H54 (cell line): ENCODE results near the gene ITGB2.

ENCODE experiments used
- DNase-seq: peaks from one replicate; pipeline ENCODE4 v3.0.0; 2011; ENCODE audit warnings: low spot score, mixed read lengths; ENCODE audit not compliant: insufficient read length
- FAIRE-seq: peaks from 3 replicates; lab custom pipeline; 2011; peaks lifted over from hg19 to GRCh38; lab: Jason Lieb, UNC
- POLR2A ChIP-seq: IDR thresholded peaks from 2 replicates; pipeline ENCODE4 v1.6.1; 2011; ENCODE audit warnings: low read depth, mild to moderate bottlenecking, low read length

Gene ITGB2

GRCh38 chr21:44892095-44892494 lies 28.6 kb downstream of the ITGB2 start:
- no peak for FAIRE-seq
- TF ChIP-seq POLR2A, result no peak
- no peak for DNase-seq

GRCh38 chr21:44891631-44892031 lies 29.1 kb downstream of the ITGB2 start:
- no peak for FAIRE-seq
- no peak for TF ChIP-seq POLR2A
- DNase-seq, result no peak

GRCh38 chr21:44890961-44891541 lies 29.6 kb downstream of the ITGB2 start:
- no peak for DNase-seq
- FAIRE-seq, result no peak

GRCh38 chr21:44890338-44890931 lies 30.3 kb downstream of the ITGB2 start:
- DNase-seq, result no peak
- TF ChIP-seq POLR2A, result no peak
- FAIRE-seq, result no peak

More at GRCh38 chr21:44890961-44891541, 29.6 kb downstream of the ITGB2 start:
- TF ChIP-seq POLR2A, result no peak

GRCh38 chr21:44889625-44890337 lies 30.9 kb downstream of the ITGB2 start:
- DNase-seq, result no peak
- no peak for FAIRE-seq
- no peak for TF ChIP-seq POLR2A

- FAIRE-seq (no peak), DNase-seq (no peak)
- no peak for TF ChIP-seq POLR2A
These were observed 31.8 kb downstream of the ITGB2 start for GRCh38 chr21:44888581-44889550.

GRCh38 chr21:44887807-44888580 lies 32.7 kb downstream of the ITGB2 start:
- FAIRE-seq (no peak), DNase-seq (no peak)
- no peak for TF ChIP-seq POLR2A

GRCh38 chr21:44887126-44887806 lies 33.4 kb downstream of the ITGB2 start:
- TF ChIP-seq POLR2A, result no peak
- no peak for FAIRE-seq
- DNase-seq, result no peak

- no peak for TF ChIP-seq POLR2A
- FAIRE-seq, result no peak
- DNase-seq, result no peak
These were observed 34.3 kb downstream of the ITGB2 start for GRCh38 chr21:44886113-44887075.

- FAIRE-seq (no peak), DNase-seq (no peak)
- TF ChIP-seq POLR2A, result no peak
These were observed 35.1 kb downstream of the ITGB2 start for GRCh38 chr21:44885615-44886014.

- TF ChIP-seq POLR2A, result no peak
- DNase-seq, result no peak
- no peak for FAIRE-seq
These were observed 36.6 kb downstream of the ITGB2 start for GRCh38 chr21:44884097-44884496.
